Right lobe of liver (tissue), 4 donors: ENCODE results near the gene ATAD2B.

Experiments
- POLR2A ChIP-seq: fragments of 450-650 bp; IDR thresholded peaks from one replicate; pipeline ENCODE4 v1.6.1; 2017; ENCODE audit warnings: antibody characterized with exemption, mild to moderate bottlenecking
- TF ChIP-seq, protein P1 (sequence below), 4 donors: fragments of 200-600 bp in 3 of 4; fragments of 450-650 bp in 1 of 4; IDR thresholded peaks; one replicate each; pipeline versions ENCODE4 v1.5.1 to v1.8.0; 2016 to 2022; ENCODE audit warnings: antibody characterized with exemption in 4 of 4, mild to moderate bottlenecking in 2 of 4
- donor health status: DM: no; HTN: no; CAD: no.
- donor health status: DM: no; HTN: no; CAD: no.
- donor health status: DM: no; HTN: yes; CAD: no.

DNA sequence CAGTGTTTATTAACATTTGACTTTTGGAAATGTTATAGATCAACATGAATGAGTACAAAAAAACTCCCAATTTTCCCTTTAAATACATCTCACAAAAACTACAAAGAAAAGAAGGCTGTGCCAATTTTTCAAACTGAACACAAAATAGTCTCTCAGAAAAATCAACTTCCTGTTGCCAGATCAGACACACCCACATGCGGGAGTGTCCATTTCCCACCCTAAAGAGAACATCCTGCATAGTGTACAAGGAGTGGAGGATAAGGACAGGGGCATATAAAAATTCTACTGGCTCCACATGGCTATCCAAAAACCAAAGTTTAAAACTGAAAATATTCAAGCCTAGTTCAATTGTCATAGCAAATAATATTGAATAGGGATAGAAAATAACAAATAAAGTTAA, 165.3 kb downstream of the ATAD2B start:
- TF ChIP-seq, protein P1, sequence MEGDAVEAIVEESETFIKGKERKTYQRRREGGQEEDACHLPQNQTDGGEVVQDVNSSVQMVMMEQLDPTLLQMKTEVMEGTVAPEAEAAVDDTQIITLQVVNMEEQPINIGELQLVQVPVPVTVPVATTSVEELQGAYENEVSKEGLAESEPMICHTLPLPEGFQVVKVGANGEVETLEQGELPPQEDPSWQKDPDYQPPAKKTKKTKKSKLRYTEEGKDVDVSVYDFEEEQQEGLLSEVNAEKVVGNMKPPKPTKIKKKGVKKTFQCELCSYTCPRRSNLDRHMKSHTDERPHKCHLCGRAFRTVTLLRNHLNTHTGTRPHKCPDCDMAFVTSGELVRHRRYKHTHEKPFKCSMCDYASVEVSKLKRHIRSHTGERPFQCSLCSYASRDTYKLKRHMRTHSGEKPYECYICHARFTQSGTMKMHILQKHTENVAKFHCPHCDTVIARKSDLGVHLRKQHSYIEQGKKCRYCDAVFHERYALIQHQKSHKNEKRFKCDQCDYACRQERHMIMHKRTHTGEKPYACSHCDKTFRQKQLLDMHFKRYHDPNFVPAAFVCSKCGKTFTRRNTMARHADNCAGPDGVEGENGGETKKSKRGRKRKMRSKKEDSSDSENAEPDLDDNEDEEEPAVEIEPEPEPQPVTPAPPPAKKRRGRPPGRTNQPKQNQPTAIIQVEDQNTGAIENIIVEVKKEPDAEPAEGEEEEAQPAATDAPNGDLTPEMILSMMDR (IDR thresholded peaks at IDR 0.05): no peak
- TF ChIP-seq POLR2A: no peak
